Epithelial cell of prostate (primary cell): Measurements from ENCODE around the gene LY9.
"Not testable (repeated sequence)": the region's sequence is repeated elsewhere in the genome, so short reads cannot be mapped to it uniquely, and the experiment has no call there.

Source experiments
- DNase-seq: peaks from one replicate; pipeline ENCODE4 v3.0.0-alpha.2; 2011; ENCODE audit warnings: low read depth, low spot score
- H3K27ac ChIP-seq: fragments of 450-650 bp; 2 replicates; pipeline ENCODE4 v1.5.1; 2017; ENCODE audit warnings: mild to moderate bottlenecking

The LY9 gene

GRCh38 chr1:160772331-160772730 is 23.6 kb upstream of the LY9 start:
- H3K27ac ChIP-seq: no peak overlapping the region
- no peak for DNase-seq

GRCh38 chr1:160773093-160773492 is 22.9 kb upstream of the LY9 start:
- no peak overlapping the region for H3K27ac ChIP-seq
- DNase-seq: no peak

GRCh38 chr1:160774886-160775719 is 20.9 kb upstream of the LY9 start:
- DNase-seq: no peak
- H3K27ac ChIP-seq: no peak overlapping the region

- DNase-seq: no peak
- no peak overlapping the region for H3K27ac ChIP-seq
These were observed 19.8 kb upstream of the LY9 start for GRCh38 chr1:160776178-160776577.

GRCh38 chr1:160777486-160778089 is 18.4 kb upstream of the LY9 start:
- H3K27ac ChIP-seq: no peak overlapping the region
- DNase-seq: no peak

GRCh38 chr1:160778976-160779375 is 17.0 kb upstream of the LY9 start:
- no peak for DNase-seq
- H3K27ac ChIP-seq: no peak overlapping the region

- DNase-seq: no peak
- no peak overlapping the region for H3K27ac ChIP-seq
These were observed 16.2 kb upstream of the LY9 start for GRCh38 chr1:160779626-160780397.

GRCh38 chr1:160780398-160780755 is 15.6 kb upstream of the LY9 start:
- DNase-seq: no peak
- H3K27ac ChIP-seq: peak overlapping the region; percentile 77

- peak overlapping the region; percentile 77 for H3K27ac ChIP-seq
- DNase-seq: no peak
These were observed 14.7 kb upstream of the LY9 start for GRCh38 chr1:160781186-160781766.

- peak overlapping the region; percentile 77 for H3K27ac ChIP-seq
- DNase-seq: no peak
These were observed 13.9 kb upstream of the LY9 start for GRCh38 chr1:160781914-160782689.

- not testable (repeated sequence) for H3K27ac ChIP-seq, DNase-seq
These were observed 12.8 kb upstream of the LY9 start for GRCh38 chr1:160782988-160783765.

- H3K27ac ChIP-seq: no peak overlapping the region
- DNase-seq: no peak
These were observed 6.8 kb upstream of the LY9 start for GRCh38 chr1:160789051-160789701.

GRCh38 chr1:160789702-160790611 is 6.0 kb upstream of the LY9 start:
- H3K27ac ChIP-seq: no peak overlapping the region
- no peak for DNase-seq

GRCh38 chr1:160794376-160794775 is 1.6 kb upstream of the LY9 start:
- no peak for DNase-seq
- no peak overlapping the region for H3K27ac ChIP-seq

- no peak overlapping the region for H3K27ac ChIP-seq
- no peak for DNase-seq
These were observed 1.3 kb downstream of the LY9 start for GRCh38 chr1:160797271-160797709.

GRCh38 chr1:160797861-160798273 is 1.9 kb downstream of the LY9 start:
- DNase-seq: peak; percentile 56
- peak overlapping the region; percentile 22 for H3K27ac ChIP-seq

- peak overlapping the region; percentile 22 for H3K27ac ChIP-seq
- no peak for DNase-seq
These were observed 2.5 kb downstream of the LY9 start for GRCh38 chr1:160798439-160798838.

GRCh38 chr1:160799641-160800040 is 3.7 kb downstream of the LY9 start:
- H3K27ac ChIP-seq: no peak overlapping the region
- DNase-seq: no peak
